DND-41 (cell line): ENCODE measurements around the gene AFF3.

ENCODE experiments used
- ATAC-seq: fragments of 200-7000 bp; cut with Tn5 transposase; 3 replicates; pipeline ENCODE4 v1.9.1; 2021; ENCODE audit warnings: low read depth; ENCODE audit not compliant: insufficient read depth
- DNase-seq: peaks from one replicate; pipeline ENCODE4 v3.0.0-alpha.2; 2020
- H2AFZ ChIP-seq: 2 replicates; pipeline ENCODE4 v1.6.0; 2012; ENCODE audit warnings: low read depth, low read length
- H3K27ac ChIP-seq: 2 replicates; pipeline ENCODE4 v1.5.1; 2012; ENCODE audit warnings: low read length, inconsistent platforms
- H3K27me3 ChIP-seq: fragments of 200-600 bp; sonication (generic); 2 replicates; pipeline ENCODE4 v1.6.0; 2012; ENCODE audit warnings: low read length, mild to moderate bottlenecking, inconsistent platforms; ENCODE audit not compliant: insufficient read depth, poor library complexity
- H3K36me3 ChIP-seq: 2 replicates; pipeline ENCODE4 v1.5.1; 2012; ENCODE audit warnings: low read length, inconsistent platforms; ENCODE audit not compliant: insufficient read depth
- H3K4me1 ChIP-seq: 2 replicates; pipeline ENCODE4 v1.5.1; 2012; ENCODE audit warnings: mild to moderate bottlenecking, low read length; ENCODE audit not compliant: insufficient read depth
- H3K4me2 ChIP-seq: 2 replicates; pipeline ENCODE4 v1.6.0; 2012; ENCODE audit warnings: mild to moderate bottlenecking, moderate library complexity, low read length, inconsistent platforms; ENCODE audit not compliant: insufficient read depth
- H3K4me3 ChIP-seq, 2 experiments: fragments of 200-600 bp in 1 of 2; shearing (Covaris generic) in 1 of 2; 2 replicates each; pipeline ENCODE4 v1.5.1; 2012 to 2016; ENCODE audit warnings: inconsistent platforms in 2 of 2, low read length in 2 of 2, mild to moderate bottlenecking in 2 of 2, low read depth in 1 of 2, moderate library complexity in 1 of 2
- H3K79me2 ChIP-seq: 2 replicates; pipeline ENCODE4 v1.6.0; 2012; ENCODE audit warnings: low read length, inconsistent platforms; ENCODE audit not compliant: insufficient read depth
- H3K9ac ChIP-seq: 2 replicates; pipeline ENCODE4 v1.6.0; 2012; ENCODE audit warnings: low read depth, mild to moderate bottlenecking, inconsistent platforms, low read length, moderate library complexity
- H3K9me3 ChIP-seq: 2 replicates; pipeline ENCODE4 v1.5.1; 2012; ENCODE audit warnings: low read length, moderate library complexity, mild to moderate bottlenecking, inconsistent platforms; ENCODE audit not compliant: insufficient read depth, severe bottlenecking
- H4K20me1 ChIP-seq: 2 replicates; pipeline ENCODE4 v1.6.0; 2012; ENCODE audit warnings: low read length; ENCODE audit not compliant: insufficient read depth
- CTCF ChIP-seq: IDR thresholded peaks from 2 replicates; pipeline ENCODE4 v1.5.1; 2012; ENCODE audit warnings: borderline replicate concordance, low read length, moderate library complexity, mild to moderate bottlenecking; ENCODE audit not compliant: poor library complexity, severe bottlenecking; ENCODE audit errors: extremely low read depth
- EZH2 ChIP-seq: IDR thresholded peaks from 3 replicates; pipeline ENCODE4 v1.6.1; 2012; ENCODE audit warnings: borderline replicate concordance, low read depth, mild to moderate bottlenecking, moderate library complexity, low read length, inconsistent platforms; ENCODE audit not compliant: severe bottlenecking

AFF3 gene

GRCh38 chr2:99565227-99565626 is 577.2 kb downstream of the AFF3 start:
- Histone ChIP-seq H3K4me2 (no peak overlapping the region), H2AFZ (no peak overlapping the region), H3K27me3 (no peaks in the 10 kb centered on the region), H3K9ac (no peak overlapping the region), H3K27ac (no peak overlapping the region), H3K4me1 (no peaks in the 10 kb centered on the region), H3K79me2 (no peaks in the 10 kb centered on the region), H3K4me3 (no peak overlapping the region), H3K36me3 (peaks cover 4% of the 10 kb centered on the region), H3K9me3 (no peaks in the 10 kb centered on the region), H4K20me1 (no peaks in the 10 kb centered on the region)
- ATAC-seq = no peak
- DNase-seq = no peak
- TF ChIP-seq CTCF (no peak), EZH2 (no peak)

- H3K9ac ChIP-seq = no peak overlapping the region
- H3K4me1 ChIP-seq = no peaks in the 10 kb centered on the region
- TF ChIP-seq EZH2 = no peak
- no peak for TF ChIP-seq CTCF
- H3K36me3 ChIP-seq = peaks cover 6% of the 10 kb centered on the region; the same call in 1 of the 2 replicates
- ATAC-seq (no peak), DNase-seq (no peak)
- H3K4me3 ChIP-seq = no peak overlapping the region
- H3K27ac ChIP-seq = no peak overlapping the region
- H2AFZ ChIP-seq = no peak overlapping the region
- no peak overlapping the region for H3K4me2 ChIP-seq
- no peaks in the 10 kb centered on the region for H3K9me3 ChIP-seq
- no peaks in the 10 kb centered on the region for H3K27me3 ChIP-seq
- no peaks in the 10 kb centered on the region for H4K20me1 ChIP-seq
- H3K79me2 ChIP-seq = no peaks in the 10 kb centered on the region
Observed at GRCh38 chr2:99562516-99562915, 579.9 kb downstream of the AFF3 start.

- TF ChIP-seq CTCF (no peak), EZH2 (no peak)
- Histone ChIP-seq H3K27me3 (no peaks in the 10 kb centered on the region), H3K4me2 (no peak overlapping the region), H3K9me3 (no peaks in the 10 kb centered on the region), H2AFZ (no peak overlapping the region), H3K27ac (no peak overlapping the region), H3K4me1 (no peaks in the 10 kb centered on the region), H4K20me1 (no peaks in the 10 kb centered on the region), H3K9ac (no peak overlapping the region), H3K36me3 (peaks cover 8% of the 10 kb centered on the region; the same call in 1 of the 2 replicates), H3K79me2 (no peaks in the 10 kb centered on the region), H3K4me3 (no peak overlapping the region)
- DNase-seq = no peak
- ATAC-seq = no peak
Observed at GRCh38 chr2:99561804-99562203, 580.6 kb downstream of the AFF3 start.
